NOMO-1 (cell line): ENCODE data around the gene SLC35D3.
"Not testable (repeated sequence)": the region's sequence is repeated elsewhere in the genome, so short reads cannot be mapped to it uniquely, and the experiment has no call there.

Experiments used
- DNase-seq, 2 experiments: peaks; one replicate each; lab custom pipeline; 2025; ENCODE audit not compliant: unreplicated experiment in 2 of 2; lab: John Stamatoyannopoulos, UW

Gene SLC35D3

GRCh38 chr6:136921381-136921935 is 643 bp upstream of the SLC35D3 start:
- DNase-seq, result no peak

GRCh38 chr6:136922685-136923006 is 545 bp downstream of the SLC35D3 start:
- no peak for DNase-seq

GRCh38 chr6:136923116-136923953 is 1.2 kb downstream of the SLC35D3 start:
- DNase-seq, result no peak

GRCh38 chr6:136923954-136924673 is 2.0 kb downstream of the SLC35D3 start:
- DNase-seq, result no peak

GRCh38 chr6:136926383-136926782 is 4.3 kb downstream of the SLC35D3 start:
- no peak for DNase-seq

- no peak for DNase-seq
Measured at GRCh38 chr6:136927292-136927691, 5.2 kb downstream of the SLC35D3 start.

GRCh38 chr6:136930528-136930927 is 8.4 kb downstream of the SLC35D3 start:
- no peak for DNase-seq

- no peak for DNase-seq
Measured at GRCh38 chr6:136932599-136932998, 10.5 kb downstream of the SLC35D3 start.

GRCh38 chr6:136945072-136945471 is 23.0 kb downstream of the SLC35D3 start:
- no peak for DNase-seq

GRCh38 chr6:136945711-136946121 is 23.6 kb downstream of the SLC35D3 start:
- DNase-seq, result no peak

GRCh38 chr6:136947037-136947436 is 24.9 kb downstream of the SLC35D3 start:
- DNase-seq, result no peak

GRCh38 chr6:136949957-136950356 is 27.9 kb downstream of the SLC35D3 start:
- not testable (repeated sequence) for DNase-seq

GRCh38 chr6:136950436-136951126 is 28.5 kb downstream of the SLC35D3 start:
- DNase-seq, result no peak

GRCh38 chr6:136952714-136953260 is 30.7 kb downstream of the SLC35D3 start:
- DNase-seq, result no peak

GRCh38 chr6:136955123-136955522 is 33.0 kb downstream of the SLC35D3 start:
- DNase-seq, result no peak

GRCh38 chr6:136956590-136957544 is 34.8 kb downstream of the SLC35D3 start:
- DNase-seq, result no peak

- DNase-seq, result no peak
Measured at GRCh38 chr6:136958168-136958567, 36.1 kb downstream of the SLC35D3 start.

- no peak for DNase-seq
Measured at GRCh38 chr6:136959471-136959891, 37.4 kb downstream of the SLC35D3 start.

GRCh38 chr6:136959935-136960334 is 37.8 kb downstream of the SLC35D3 start:
- not testable (repeated sequence) for DNase-seq

GRCh38 chr6:136960781-136961180 is 38.7 kb downstream of the SLC35D3 start:
- DNase-seq, result no peak
